PC-3 (cell line): ENCODE measurements around the gene PCDHGB3.

Source experiments
- CTCF ChIP-seq: fragments of 300-600 bp; sonication (generic); conservative IDR thresholded peaks from 2 replicates; pipeline ENCODE4 v1.5.1; 2017; ENCODE audit warnings: antibody characterized with exemption, low read depth, mild to moderate bottlenecking, low read length
- EZH2 ChIP-seq: fragments of 300-600 bp; sonication (generic); IDR thresholded peaks from one replicate; pipeline ENCODE4 v1.6.1; 2017; ENCODE audit warnings: antibody characterized with exemption, mild to moderate bottlenecking, low read length; ENCODE audit not compliant: unreplicated experiment

- no peak for TF ChIP-seq EZH2
- no peak for TF ChIP-seq CTCF
Measured at GRCh38 chr5:141328231-141328630, 41.8 kb upstream of the PCDHGB3 start.
